Tibial nerve (tissue), 4 donors: ENCODE data around the gene YIPF5. TPM values are rescaled to one million over a fixed set of nuclear protein-coding genes. Genes with fewer than 3 reads are reported as not detected.

Experiments used
- DNase-seq, 2 donors: peaks; one replicate each; pipeline ENCODE4 v3.0.0-alpha.2; 2019; ENCODE audit warnings: low spot score in 2 of 2
- H3K27ac ChIP-seq, 4 donors: fragments of 200-600 bp; sonication (generic) in 3 of 4; one replicate each; pipeline ENCODE4 v1.5.1; 2017 to 2019; ENCODE audit warnings: mild to moderate bottlenecking in 1 of 4
- H3K27me3 ChIP-seq, 2 donors: fragments of 200-600 bp; sonication (generic) in 1 of 2; one replicate each; pipeline versions ENCODE4 v1.5.1 to v1.6.0; 2017 to 2019
- H3K36me3 ChIP-seq, 3 donors: fragments of 200-600 bp; sonication (generic); one replicate each; pipeline ENCODE4 v1.5.1; 2018 to 2019
- H3K4me1 ChIP-seq, 4 donors: fragments of 200-600 bp; sonication (generic) in 3 of 4; one replicate each; pipeline ENCODE4 v1.5.1; 2017 to 2019
- H3K4me3 ChIP-seq, 4 donors: fragments of 200-600 bp; sonication (generic) in 3 of 4; one replicate each; pipeline ENCODE4 v1.5.1; 2017 to 2019; ENCODE audit warnings: mild to moderate bottlenecking in 1 of 4, moderate library complexity in 1 of 4
- H3K9me3 ChIP-seq, 4 donors: fragments of 200-600 bp; sonication (generic) in 3 of 4; one replicate each; pipeline ENCODE4 v1.5.1; 2017 to 2019
- CTCF ChIP-seq, 5 experiments: fragments of 200-600 bp in 3 of 5; fragments of 450-650 bp in 2 of 5; sonication (generic) in 3 of 5; IDR thresholded peaks; one replicate each; pipeline ENCODE4 v1.5.1; 2016 to 2019; ENCODE audit warnings: antibody characterized with exemption in 5 of 5, mild to moderate bottlenecking in 3 of 5, moderate library complexity in 2 of 5
- EP300 ChIP-seq, 2 donors: sonication (generic); formaldehyde crosslinking; IDR thresholded peaks; one replicate each; pipeline ENCODE4 v1.6.1; 2017; ENCODE audit warnings: antibody characterized with exemption in 2 of 2, mild to moderate bottlenecking in 1 of 2
- POLR2A ChIP-seq, 2 donors: fragments of 450-650 bp; IDR thresholded peaks; one replicate each; pipeline ENCODE4 v1.6.1; 2017; ENCODE audit warnings: antibody characterized with exemption in 2 of 2, mild to moderate bottlenecking in 2 of 2, moderate library complexity in 2 of 2
- WGBS, 2 donors: methylation state at CpG; one replicate each; pipeline ENCODE4 v1.1.5; 2018; 5-methylcytosine and 5-hydroxymethylcytosine counted together
- total RNA-seq, 4 donors: library from RNA; depleted of rRNA; stranded (reverse); fragments of >200 nt; gene quantifications; one replicate each; pipeline ENCODE4 v1.1.0, GENCODE V29; 2016

Gene YIPF5
- total RNA-seq, 4 donors from 2014 or later: 19.5 to 35.6 (median 31.6) TPM

GRCh38 chr5:144143625-144144024 lies 26.8 kb downstream of the YIPF5 start:
- H3K27ac ChIP-seq: no peak overlapping the region
- no peak for DNase-seq
- no peak overlapping the region for H3K4me3 ChIP-seq
- H3K27me3 ChIP-seq: no peaks in the 10 kb centered on the region
- peaks cover 0 to 13% (median 3%) of the 10 kb centered on the region in 4 donors for H3K4me1 ChIP-seq
- no peaks in the 10 kb centered on the region for H3K36me3 ChIP-seq
- 91 to 94% methylated on average over 1 of the region's 1 CpG for WGBS, 2 donors
- TF ChIP-seq POLR2A (IDR thresholded peaks at IDR 0.05) (no peak), CTCF (IDR thresholded peaks at IDR 0.05) (no peak), EP300 (IDR thresholded peaks at IDR 0.05) (no peak)
- no peaks in the 10 kb centered on the region for H3K9me3 ChIP-seq

DNA sequence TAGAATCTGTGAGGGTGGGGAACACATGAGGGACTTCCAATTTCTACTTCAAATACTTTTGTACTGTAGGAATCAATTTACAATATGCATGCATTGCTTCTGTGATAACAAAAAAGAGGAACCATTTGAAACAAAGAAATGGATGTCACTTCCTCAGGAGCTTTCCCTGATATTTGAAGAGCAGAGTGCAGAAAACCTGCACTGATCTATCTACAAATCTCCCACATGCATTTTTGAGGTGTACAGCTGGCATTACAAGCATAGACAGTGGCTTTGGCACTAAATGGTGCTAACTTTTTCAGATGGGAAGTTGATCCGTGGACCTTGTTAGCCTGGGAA lies 27.7 kb downstream of the YIPF5 start:
- WGBS, 2 donors: 14 to 32% methylated on average over 1 of the region's 1 CpG
- Histone ChIP-seq H3K27me3 (no peaks in the 10 kb centered on the region), H3K4me1 (peaks cover 0 to 13% (median 3%) of the 10 kb centered on the region in 4 donors), H3K4me3 (no peak overlapping the region), H3K27ac (no peak overlapping the region), H3K9me3 (no peaks in the 10 kb centered on the region), H3K36me3 (no peaks in the 10 kb centered on the region)
- no peak for DNase-seq
- no peak for TF ChIP-seq CTCF (IDR thresholded peaks at IDR 0.05)
- TF ChIP-seq POLR2A (IDR thresholded peaks at IDR 0.05): no peak

- no peak for DNase-seq
- H3K27me3 ChIP-seq: no peaks in the 10 kb centered on the region
- TF ChIP-seq EP300 (IDR thresholded peaks at IDR 0.05): no peak
- TF ChIP-seq CTCF (IDR thresholded peaks at IDR 0.05): peak; percentile 41 to 68 (median 53)
- TF ChIP-seq POLR2A (IDR thresholded peaks at IDR 0.05): no peak
- WGBS, 2 donors: 11 to 19% methylated on average over 2 of the region's 2 CpGs
- no peak overlapping the region for H3K4me3 ChIP-seq
- H3K27ac ChIP-seq: no peak overlapping the region
- H3K36me3 ChIP-seq: no peaks in the 10 kb centered on the region
- H3K4me1 ChIP-seq: peaks cover 0 to 13% (median 3%) of the 10 kb centered on the region in 4 donors
- no peaks in the 10 kb centered on the region for H3K9me3 ChIP-seq
Measured at GRCh38 chr5:144142139-144142823, 28.2 kb downstream of the YIPF5 start.

DNA sequence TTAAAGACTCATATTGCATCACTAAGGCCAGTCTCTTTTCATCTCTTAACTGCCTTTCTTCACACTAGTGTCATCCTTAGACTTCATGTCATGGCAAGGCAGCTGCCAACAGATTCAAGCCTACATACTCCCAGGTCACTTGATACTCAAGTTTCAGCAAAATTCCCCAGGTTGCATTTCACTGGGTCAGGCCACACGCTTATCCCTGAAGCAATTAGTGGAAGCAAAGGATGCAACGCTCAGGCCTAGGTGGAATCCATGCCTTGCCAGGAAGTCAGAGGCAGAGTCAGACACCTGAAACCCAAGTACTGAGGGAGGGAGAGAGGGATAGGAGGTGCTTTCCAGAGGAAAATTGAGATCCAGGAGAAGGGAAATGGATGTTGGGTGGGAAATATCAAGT lies 28.9 kb downstream of the YIPF5 start:
- peaks cover 0 to 13% (median 3%) of the 10 kb centered on the region in 4 donors for H3K4me1 ChIP-seq
- WGBS, 2 donors: 100% methylated on average over 2 of the region's 2 CpGs
- no peak overlapping the region for H3K27ac ChIP-seq
- no peak for DNase-seq
- H3K36me3 ChIP-seq: no peaks in the 10 kb centered on the region
- no peaks in the 10 kb centered on the region for H3K27me3 ChIP-seq
- H3K9me3 ChIP-seq: no peaks in the 10 kb centered on the region
- no peak for TF ChIP-seq CTCF (IDR thresholded peaks at IDR 0.05)
- TF ChIP-seq POLR2A (IDR thresholded peaks at IDR 0.05): no peak
- no peak for TF ChIP-seq EP300 (IDR thresholded peaks at IDR 0.05)
- H3K4me3 ChIP-seq: no peak overlapping the region

GRCh38 chr5:144139586-144139985 lies 30.9 kb downstream of the YIPF5 start:
- 34 to 35% methylated on average over 5 of the region's 5 CpGs for WGBS, 2 donors
- no peaks in the 10 kb centered on the region for H3K36me3 ChIP-seq
- no peak overlapping the region for H3K27ac ChIP-seq
- H3K4me3 ChIP-seq: no peak overlapping the region
- peaks cover 0 to 13% (median 3%) of the 10 kb centered on the region in 4 donors for H3K4me1 ChIP-seq
- peak in 1 of 2 donors; percentile 13 for DNase-seq
- no peaks in the 10 kb centered on the region for H3K9me3 ChIP-seq
- no peaks in the 10 kb centered on the region for H3K27me3 ChIP-seq
- TF ChIP-seq CTCF (IDR thresholded peaks at IDR 0.05) (no peak), EP300 (IDR thresholded peaks at IDR 0.05) (no peak), POLR2A (IDR thresholded peaks at IDR 0.05) (no peak)
